WTC11 (cell line): ENCODE data around the gene TBL1XR1.

Experiments used
- AFF4 ChIP-seq: sonication (generic); formaldehyde crosslinking; IDR thresholded peaks from 2 replicates; pipeline ENCODE4 v1.8.1; 2023; ENCODE audit warnings: mild to moderate bottlenecking, missing genetic modification reagents, borderline replicate concordance
- ATF1 ChIP-seq: sonication (generic); formaldehyde crosslinking; IDR thresholded peaks from 2 replicates; pipeline ENCODE4 v1.8.1; 2023; ENCODE audit warnings: mild to moderate bottlenecking, moderate library complexity, missing genetic modification reagents
- ATF3 ChIP-seq: sonication (generic); formaldehyde crosslinking; conservative IDR thresholded peaks from 2 replicates; pipeline ENCODE4 v1.8.1; 2022; ENCODE audit warnings: mild to moderate bottlenecking, missing genetic modification reagents
- CREB1 ChIP-seq: sonication (generic); formaldehyde crosslinking; IDR thresholded peaks from 2 replicates; pipeline ENCODE4 v1.8.0; 2023; ENCODE audit warnings: mild to moderate bottlenecking, missing genetic modification reagents
- CTCF ChIP-seq: fragments of 200-600 bp; IDR thresholded peaks from 2 replicates; pipeline ENCODE4 v1.8.0; 2022; ENCODE audit warnings: antibody characterized with exemption
- ETV6 ChIP-seq: sonication (generic); formaldehyde crosslinking; IDR thresholded peaks from 2 replicates; pipeline ENCODE4 v1.8.1; 2022; ENCODE audit warnings: mild to moderate bottlenecking, missing genetic modification reagents
- NR1H2 ChIP-seq: sonication (generic); formaldehyde crosslinking; IDR thresholded peaks from 2 replicates; pipeline ENCODE4 v1.9.0; 2021; ENCODE audit warnings: mild to moderate bottlenecking, moderate library complexity, missing genetic modification reagents
- PREB ChIP-seq: sonication (generic); formaldehyde crosslinking; IDR thresholded peaks from 2 replicates; pipeline ENCODE4 v1.8.1; 2022; ENCODE audit warnings: mild to moderate bottlenecking, missing genetic modification reagents, moderate library complexity, borderline replicate concordance
- SP1 ChIP-seq: sonication (generic); formaldehyde crosslinking; conservative IDR thresholded peaks from 2 replicates; pipeline ENCODE4 v1.8.1; 2022; ENCODE audit warnings: missing genetic modification reagents
- ZNF121 ChIP-seq: sonication (generic); formaldehyde crosslinking; IDR thresholded peaks from 2 replicates; pipeline ENCODE4 v1.8.0; 2023; ENCODE audit warnings: missing genetic modification reagents

GRCh38 chr3:177224414-177224813 is 27.1 kb upstream of the TBL1XR1 start:
- TF ChIP-seq CTCF (no peak), ZNF121 (no peak), SP1 (CRISPR knock-in tag) (no peak), AFF4 (CRISPR knock-in tag) (no peak), ETV6 (no peak), PREB (CRISPR knock-in tag) (no peak), ATF3 (CRISPR knock-in tag) (no peak), CREB1 (CRISPR knock-in tag) (no peak), NR1H2 (no peak), ATF1 (CRISPR knock-in tag) (no peak)
